HG03175 (cell line): ENCODE data around the gene NT5C1B.

Source experiments
- ATAC-seq: cut with Tn5 transposase; IDR thresholded peaks from one replicate; pipeline ENCODE4 v1.9.1; 2021; ENCODE audit warnings: mild to moderate bottlenecking, moderate library complexity; ENCODE audit not compliant: unreplicated experiment

Gene NT5C1B

GRCh38 chr2:18518116-18519111, 71.0 kb downstream of the NT5C1B start:
- no peak for ATAC-seq

GRCh38 chr2:18517386-18517785, 72.0 kb downstream of the NT5C1B start:
- ATAC-seq = no peak

- no peak for ATAC-seq
Observed at GRCh38 chr2:18516112-18516511, 73.3 kb downstream of the NT5C1B start.

GRCh38 chr2:18514526-18515461, 74.6 kb downstream of the NT5C1B start:
- ATAC-seq = no peak
